Fibroblast of mammary gland (primary cell): ENCODE data around the gene SLC22A15.
"Not testable (repeated sequence)": the region's sequence is repeated elsewhere in the genome, so short reads cannot be mapped to it uniquely, and the experiment has no call there.

Source experiments
- DNase-seq: peaks from one replicate; pipeline ENCODE4 v3.0.0-alpha.2; 2010; ENCODE audit warnings: low read depth
- H3K4me3 ChIP-seq: 2 replicates; pipeline ENCODE4 v1.5.1; 2011; ENCODE audit warnings: low read depth, mild to moderate bottlenecking, low read length, moderate library complexity; ENCODE audit not compliant: control insufficient read depth
- CTCF ChIP-seq: conservative IDR thresholded peaks from 2 replicates; pipeline ENCODE4 v1.5.1; 2011; ENCODE audit warnings: low read depth, low read length, inconsistent platforms; ENCODE audit not compliant: control insufficient read depth, insufficient read depth

The SLC22A15 gene

GRCh38 chr1:115989699-115990098, 13.4 kb downstream of the SLC22A15 start:
- TF ChIP-seq CTCF = no peak
- no peak for DNase-seq
- no peak overlapping the region for H3K4me3 ChIP-seq

DNA sequence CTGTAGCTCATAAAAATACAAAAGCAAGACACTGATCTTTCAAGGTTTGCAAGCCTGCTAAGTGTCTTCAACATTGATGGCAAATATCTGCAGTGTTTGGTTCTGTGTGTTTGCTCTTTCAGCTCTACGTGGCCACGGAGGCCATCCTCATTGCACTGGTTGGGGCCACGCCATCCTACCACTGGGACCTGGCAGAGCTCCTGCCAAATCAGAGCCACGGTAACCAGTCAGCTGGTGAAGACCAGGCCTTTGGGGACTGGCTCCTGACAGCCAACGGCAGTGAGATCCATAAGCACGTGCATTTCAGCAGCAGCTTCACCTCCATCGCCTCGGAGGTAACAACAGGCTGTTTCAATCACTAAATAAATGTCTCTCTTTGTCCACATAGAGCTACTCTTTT, 15.6 kb downstream of the SLC22A15 start:
- no peak overlapping the region for H3K4me3 ChIP-seq
- no peak for TF ChIP-seq CTCF
- no peak for DNase-seq

DNA sequence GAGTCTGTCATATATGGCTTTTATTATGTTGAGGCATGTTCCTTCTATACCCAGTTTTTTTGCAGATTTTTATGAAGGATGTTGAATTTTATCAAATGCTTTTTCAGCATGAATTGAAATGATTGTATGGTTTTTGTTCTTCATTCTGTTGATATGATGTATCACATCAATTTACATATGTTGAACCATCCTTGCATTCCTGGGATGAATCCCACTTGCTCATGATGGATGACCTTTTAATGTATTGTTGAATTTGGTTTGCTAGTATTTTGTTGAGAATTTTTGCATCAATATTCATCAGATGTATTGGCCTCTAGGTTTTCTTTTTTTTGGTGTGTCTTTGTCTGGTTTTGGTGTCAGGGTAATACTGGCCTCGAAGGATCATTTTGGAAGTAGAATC, 21.6 kb downstream of the SLC22A15 start:
- not testable (repeated sequence) for DNase-seq, H3K4me3 ChIP-seq

DNA sequence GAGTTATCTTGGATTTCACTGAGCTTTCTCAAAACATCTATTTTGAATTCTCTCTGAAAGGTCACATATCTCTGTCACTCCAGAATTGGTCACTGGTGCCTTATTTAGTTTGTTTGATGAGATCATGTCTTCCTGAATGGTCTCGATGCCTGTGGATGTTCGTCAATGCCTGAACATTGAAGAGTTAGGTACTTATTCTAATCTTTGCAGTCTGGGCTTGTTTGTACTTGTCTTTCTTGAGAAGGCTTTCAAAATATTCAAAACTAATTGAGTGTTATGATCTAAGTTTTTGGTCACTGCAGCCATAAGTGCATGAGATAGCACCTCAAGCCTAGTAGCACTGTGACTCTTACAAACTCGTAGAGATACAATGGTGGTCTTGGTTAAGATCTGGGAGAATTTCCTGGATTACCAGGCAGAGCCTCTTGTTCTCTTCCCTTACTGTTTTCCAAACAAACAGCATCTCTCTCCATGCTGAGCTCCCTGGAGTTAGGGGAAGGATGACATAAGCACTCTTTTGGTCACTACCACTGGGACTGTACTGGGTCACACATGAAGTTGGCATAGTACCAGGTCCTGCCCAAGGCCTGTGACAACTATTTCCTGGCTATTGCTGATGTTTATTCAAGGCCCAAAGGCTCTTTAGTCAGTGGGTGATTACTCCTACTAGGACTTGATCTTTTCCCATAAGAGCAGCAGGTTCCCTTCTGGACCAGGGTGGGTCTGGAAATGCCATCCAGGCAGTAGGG, 25.6 kb downstream of the SLC22A15 start:
- TF ChIP-seq CTCF = no peak

DNA sequence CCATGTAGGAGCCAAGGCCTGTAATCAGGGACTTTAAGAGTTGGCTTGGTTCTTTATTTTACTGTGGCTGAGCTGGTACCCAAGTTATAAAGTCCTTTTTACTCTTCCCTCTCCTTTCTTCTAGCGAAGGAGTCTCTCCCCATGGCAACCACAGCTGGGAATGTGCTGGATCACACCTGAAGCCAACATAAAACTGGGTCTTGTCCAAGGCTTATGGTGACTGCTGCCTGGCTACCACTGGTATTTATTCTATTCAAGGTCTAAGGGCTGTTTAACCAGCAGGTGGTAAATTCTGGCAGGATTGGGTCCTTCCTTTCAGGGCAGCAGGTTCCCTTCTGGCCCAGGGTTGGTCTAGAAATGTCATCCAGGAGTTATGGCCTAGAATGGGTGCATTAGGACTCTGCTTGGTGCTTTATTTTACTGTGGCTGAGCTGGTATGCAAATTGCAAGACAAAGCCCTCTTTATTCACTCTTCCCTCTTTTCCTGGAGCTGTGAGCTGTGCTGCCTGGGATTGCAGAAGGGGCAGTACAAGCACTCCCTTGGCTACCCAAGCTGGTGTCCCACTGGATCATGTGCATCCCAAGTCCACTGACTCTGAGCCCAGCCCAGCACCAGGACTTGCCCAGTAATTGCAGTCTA, 26.6 kb downstream of the SLC22A15 start:
- no peak for TF ChIP-seq CTCF
- H3K4me3 ChIP-seq = no peak overlapping the region
- DNase-seq = no peak

More for the DNA sequence above, 25.6 kb downstream of the SLC22A15 start:
- DNase-seq = peak; percentile 3
- no peak overlapping the region for H3K4me3 ChIP-seq

GRCh38 chr1:116003823-116004222, 27.5 kb downstream of the SLC22A15 start:
- TF ChIP-seq CTCF = no peak
- DNase-seq = no peak
- H3K4me3 ChIP-seq = no peak overlapping the region

GRCh38 chr1:116006486-116006964, 30.2 kb downstream of the SLC22A15 start:
- no peak for TF ChIP-seq CTCF

More at GRCh38 chr1:116006486-116006964, 30.2 kb downstream of the SLC22A15 start:
- H3K4me3 ChIP-seq = no peak overlapping the region
- DNase-seq = no peak
